Neutrophil (primary cell): Measurements from ENCODE around the gene LIMS2.

Source experiments
- H3K27ac ChIP-seq: fragments of 200-600 bp; sonication (generic); 2 replicates; pipeline ENCODE4 v1.5.1; 2016; ENCODE audit warnings: mild to moderate bottlenecking, moderate library complexity
- H3K27me3 ChIP-seq: fragments of 200-600 bp; sonication (generic); 2 replicates; pipeline ENCODE4 v1.6.0; 2016; ENCODE audit warnings: mild to moderate bottlenecking
- H3K36me3 ChIP-seq: fragments of 200-600 bp; sonication (generic); 2 replicates; pipeline ENCODE4 v1.5.1; 2017
- H3K4me1 ChIP-seq, 2 experiments: fragments of 200-600 bp in 1 of 2; sonication (generic) in 1 of 2; 1 replicate in 1 of 2; 2 replicates in 1 of 2; pipeline versions ENCODE4 v1.5.1 to v1.6.1; 2013 to 2016; ENCODE audit warnings: low read depth in 1 of 2, low read length in 1 of 2, mild to moderate bottlenecking in 1 of 2, moderate library complexity in 1 of 2; ENCODE audit not compliant: control insufficient read depth in 1 of 2, insufficient read depth in 1 of 2
- H3K4me3 ChIP-seq, 2 experiments: fragments of 200-600 bp in 1 of 2; sonication (generic) in 1 of 2; 1 replicate in 1 of 2; 2 replicates in 1 of 2; pipeline ENCODE4 v1.5.1; 2013 to 2016; ENCODE audit warnings: low read depth in 1 of 2, low read length in 1 of 2, mild to moderate bottlenecking in 1 of 2, moderate library complexity in 1 of 2
- H3K9me3 ChIP-seq: fragments of 200-600 bp; sonication (generic); 2 replicates; pipeline ENCODE4 v1.5.1; 2016
- TF ChIP-seq, protein P1 (sequence below): fragments of 200-600 bp; sonication (generic); IDR thresholded peaks from 2 replicates; pipeline ENCODE4 v1.5.1; 2016; ENCODE audit warnings: antibody characterized with exemption

Gene LIMS2

DNA sequence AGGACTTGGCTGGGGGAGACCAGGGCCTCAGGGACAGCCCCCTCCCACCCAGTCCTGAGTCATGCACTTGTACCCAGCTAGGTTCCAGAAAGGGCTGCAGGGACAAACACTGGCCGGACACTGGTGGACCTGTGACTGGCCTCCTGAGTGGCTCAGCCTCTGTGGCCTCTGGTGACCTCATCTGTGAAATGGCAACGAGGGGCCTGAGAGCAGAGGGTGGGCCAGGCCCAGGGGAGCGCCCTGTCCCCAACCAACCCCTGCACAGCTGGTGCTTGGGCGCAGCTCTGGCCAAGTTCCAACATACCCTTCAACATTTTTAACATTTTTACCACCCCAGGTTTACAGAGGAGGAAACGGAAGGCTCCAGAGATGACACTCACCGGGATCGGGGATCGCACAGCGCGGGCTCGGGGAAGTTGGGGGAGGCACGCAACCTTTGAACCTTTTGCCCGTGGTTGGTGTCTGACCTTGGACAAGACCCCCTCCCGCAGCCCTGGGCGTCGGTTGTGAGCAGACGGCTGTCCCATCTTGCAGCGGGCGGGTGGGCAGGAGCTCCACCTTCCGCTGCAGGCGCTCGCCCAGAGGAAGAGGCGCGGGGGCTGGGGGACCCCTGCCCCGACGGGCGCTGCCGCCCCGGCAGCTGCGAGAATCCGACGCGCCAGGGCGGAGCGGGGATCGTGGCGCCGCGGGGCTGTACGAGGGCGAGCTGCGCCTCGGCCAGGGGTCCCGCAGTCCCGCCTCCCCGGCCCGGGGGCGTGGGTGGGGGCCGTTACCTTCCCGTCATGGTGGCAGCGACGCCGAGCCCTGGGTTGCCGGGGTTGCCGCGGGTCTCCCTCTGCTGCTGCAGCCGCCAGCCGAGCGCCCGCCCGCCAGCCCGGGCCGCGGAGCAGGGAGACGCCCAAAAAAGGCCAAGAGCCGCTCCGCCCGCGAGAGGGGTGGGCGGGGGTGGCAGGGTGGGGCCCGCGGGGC is 805 bp downstream of the LIMS2 start:
- peaks cover 100% of the 10 kb centered on the region for H3K27me3 ChIP-seq
- peaks cover 0 to 10% of the 10 kb centered on the region in 2 experiments for H3K4me1 ChIP-seq
- no peaks in the 10 kb centered on the region for H3K9me3 ChIP-seq
- TF ChIP-seq, protein P1, sequence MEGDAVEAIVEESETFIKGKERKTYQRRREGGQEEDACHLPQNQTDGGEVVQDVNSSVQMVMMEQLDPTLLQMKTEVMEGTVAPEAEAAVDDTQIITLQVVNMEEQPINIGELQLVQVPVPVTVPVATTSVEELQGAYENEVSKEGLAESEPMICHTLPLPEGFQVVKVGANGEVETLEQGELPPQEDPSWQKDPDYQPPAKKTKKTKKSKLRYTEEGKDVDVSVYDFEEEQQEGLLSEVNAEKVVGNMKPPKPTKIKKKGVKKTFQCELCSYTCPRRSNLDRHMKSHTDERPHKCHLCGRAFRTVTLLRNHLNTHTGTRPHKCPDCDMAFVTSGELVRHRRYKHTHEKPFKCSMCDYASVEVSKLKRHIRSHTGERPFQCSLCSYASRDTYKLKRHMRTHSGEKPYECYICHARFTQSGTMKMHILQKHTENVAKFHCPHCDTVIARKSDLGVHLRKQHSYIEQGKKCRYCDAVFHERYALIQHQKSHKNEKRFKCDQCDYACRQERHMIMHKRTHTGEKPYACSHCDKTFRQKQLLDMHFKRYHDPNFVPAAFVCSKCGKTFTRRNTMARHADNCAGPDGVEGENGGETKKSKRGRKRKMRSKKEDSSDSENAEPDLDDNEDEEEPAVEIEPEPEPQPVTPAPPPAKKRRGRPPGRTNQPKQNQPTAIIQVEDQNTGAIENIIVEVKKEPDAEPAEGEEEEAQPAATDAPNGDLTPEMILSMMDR = no peak
- no peak overlapping the region for H3K4me3 ChIP-seq
- no peaks in the 10 kb centered on the region for H3K36me3 ChIP-seq
- H3K27ac ChIP-seq = no peak overlapping the region

DNA sequence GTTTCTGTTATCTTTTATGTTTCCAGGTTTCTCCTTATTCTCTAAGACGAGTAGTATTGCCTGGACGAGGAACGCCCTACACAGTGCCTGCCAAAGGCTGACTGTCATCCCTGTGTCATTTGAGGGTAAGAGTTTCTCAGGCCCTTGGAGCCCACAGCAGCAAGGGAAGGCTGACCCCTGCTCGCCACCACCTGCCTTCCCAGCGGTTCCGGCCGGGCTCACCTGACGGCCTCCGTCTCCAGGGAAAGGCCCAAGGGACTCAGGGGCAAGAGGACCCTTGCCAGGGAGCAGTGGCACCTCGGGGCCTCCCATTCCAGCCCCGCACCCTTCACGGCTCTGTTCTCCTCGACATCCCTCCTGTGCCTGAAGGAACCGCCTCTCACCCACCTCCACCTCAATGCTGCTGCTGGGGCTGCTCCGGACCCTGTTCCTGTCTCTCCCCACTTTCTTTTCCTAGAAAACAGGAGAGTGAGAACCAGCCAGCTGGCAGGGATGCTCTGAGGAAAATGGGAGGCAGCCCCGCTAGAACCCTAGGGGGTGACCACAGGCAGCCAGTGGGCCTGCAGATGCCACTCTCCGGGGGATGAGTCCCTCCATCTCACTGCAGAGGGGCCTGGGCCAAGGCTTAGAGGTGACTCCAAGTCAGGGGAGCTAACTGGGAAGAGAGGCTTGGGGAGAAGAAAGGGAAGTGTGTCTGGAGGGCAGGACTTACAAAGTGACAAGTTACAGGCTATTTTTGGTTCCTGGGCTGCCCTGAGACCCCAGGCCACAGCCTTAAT is 1.9 kb downstream of the LIMS2 start:
- H3K36me3 ChIP-seq = no peaks in the 10 kb centered on the region
- peaks cover 100% of the 10 kb centered on the region for H3K27me3 ChIP-seq
- H3K4me1 ChIP-seq = peaks cover 0 to 10% of the 10 kb centered on the region in 2 experiments
- H3K4me3 ChIP-seq = no peak overlapping the region
- no peaks in the 10 kb centered on the region for H3K9me3 ChIP-seq
- no peak overlapping the region for H3K27ac ChIP-seq
- TF ChIP-seq, protein P1 = no peak

DNA sequence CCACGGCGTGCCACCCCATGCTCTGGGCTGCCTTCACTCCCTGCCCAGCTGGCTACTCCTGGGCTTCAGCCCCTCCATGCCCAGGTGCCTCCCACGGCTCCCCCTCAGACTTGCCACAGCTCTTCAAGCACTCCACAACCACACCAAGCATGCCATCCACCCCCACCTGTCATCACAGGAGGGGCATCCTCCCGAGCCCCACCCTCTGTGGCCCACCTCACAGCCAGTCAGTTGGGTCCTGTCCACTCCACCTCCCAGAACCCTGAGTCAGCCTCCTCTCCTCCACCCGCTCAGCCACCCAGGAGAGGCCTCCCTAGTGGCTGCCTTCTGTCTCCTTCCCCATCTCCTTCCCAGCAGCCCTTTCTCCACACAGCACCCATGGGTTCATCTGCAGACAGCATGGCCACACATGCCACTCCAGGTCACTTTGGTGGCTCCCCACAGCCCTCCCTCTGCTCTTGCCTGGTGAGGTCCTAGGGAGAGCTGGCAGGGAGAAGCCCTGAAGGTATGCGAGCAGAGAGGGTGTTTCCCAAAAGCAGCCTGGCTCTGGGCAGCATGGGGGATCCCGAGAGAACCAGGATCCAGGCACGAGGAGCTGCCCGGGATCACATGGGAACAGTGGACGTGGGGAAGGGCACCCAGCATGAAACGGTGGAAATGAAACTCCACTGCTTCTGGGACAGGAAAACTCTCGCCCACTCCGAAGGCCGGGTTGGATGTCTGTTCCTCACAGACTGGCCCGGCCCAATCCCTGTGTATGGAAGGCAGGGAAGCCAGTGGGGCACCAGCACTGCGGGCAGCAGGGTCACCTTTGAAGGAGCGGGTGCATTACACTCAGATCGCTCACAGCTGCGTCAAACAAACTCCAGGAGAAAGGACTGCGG is 2.7 kb downstream of the LIMS2 start:
- Histone ChIP-seq H3K9me3 (no peaks in the 10 kb centered on the region), H3K4me3 (no peak overlapping the region), H3K27ac (no peak overlapping the region), H3K27me3 (peaks cover 100% of the 10 kb centered on the region), H3K36me3 (no peaks in the 10 kb centered on the region), H3K4me1 (peaks cover 0 to 10% of the 10 kb centered on the region in 2 experiments)
- TF ChIP-seq, protein P1 = no peak

DNA sequence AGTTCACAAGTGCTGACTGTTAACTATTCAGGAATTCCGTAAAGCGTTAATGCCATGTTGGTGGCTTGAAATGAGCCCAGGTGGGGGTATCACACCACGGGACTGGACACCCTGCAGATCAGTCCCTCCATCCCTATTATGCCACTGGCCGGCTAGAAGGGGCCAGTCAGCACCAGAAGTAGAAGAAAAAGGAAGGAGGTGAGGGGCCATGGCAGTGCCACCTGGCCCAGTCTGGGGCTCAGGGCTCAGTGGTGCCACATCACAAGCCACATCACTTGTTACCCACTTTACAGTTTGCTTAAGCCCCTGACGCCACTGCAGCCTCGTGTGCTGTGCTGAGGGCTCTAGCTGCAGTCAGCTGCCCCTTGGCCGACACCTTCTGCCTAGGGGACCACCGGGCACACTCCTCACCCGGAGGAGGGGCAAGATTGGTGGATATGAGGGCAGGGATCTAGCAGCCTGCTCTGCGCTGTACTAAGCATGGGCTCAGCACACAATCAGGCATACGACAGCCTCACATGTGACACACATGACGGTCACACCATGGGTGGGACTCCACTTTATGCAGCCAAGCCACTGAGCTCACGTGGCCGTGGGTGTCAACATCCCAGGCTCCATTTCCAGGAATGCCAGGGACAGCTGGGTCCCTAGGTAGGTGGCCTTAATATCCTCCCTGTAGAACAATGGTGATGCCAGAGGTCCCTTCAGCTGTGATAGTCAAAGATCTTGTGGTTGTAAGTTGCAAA is 3.6 kb downstream of the LIMS2 start:
- Histone ChIP-seq H3K36me3 (no peaks in the 10 kb centered on the region), H3K4me1 (peaks cover 0 to 10% of the 10 kb centered on the region in 2 experiments), H3K9me3 (no peaks in the 10 kb centered on the region), H3K27ac (no peak overlapping the region), H3K27me3 (peaks cover 100% of the 10 kb centered on the region), H3K4me3 (no peak overlapping the region)
- TF ChIP-seq, protein P1 = no peak

DNA sequence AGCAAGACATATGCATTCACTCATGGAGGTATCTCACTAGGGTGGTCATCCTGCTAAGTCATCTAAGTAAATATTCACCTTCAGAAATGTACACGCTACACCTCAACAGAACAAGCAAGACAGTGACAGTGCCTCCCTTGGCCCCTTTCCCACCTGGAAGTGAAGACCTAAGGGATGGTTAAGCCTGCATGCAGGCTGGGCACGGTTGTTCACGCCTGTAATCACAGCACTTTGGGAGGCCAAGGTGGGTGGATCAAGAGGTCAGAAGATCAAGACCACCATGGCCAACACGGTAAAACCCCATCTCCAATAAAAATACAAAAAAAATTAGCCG is 4.4 kb downstream of the LIMS2 start:
- no peak overlapping the region for H3K4me3 ChIP-seq
- H3K9me3 ChIP-seq = no peaks in the 10 kb centered on the region
- no peaks in the 10 kb centered on the region for H3K36me3 ChIP-seq
- peaks cover 100% of the 10 kb centered on the region for H3K27me3 ChIP-seq
- peaks cover 0 to 10% of the 10 kb centered on the region in 2 experiments for H3K4me1 ChIP-seq
- TF ChIP-seq, protein P1 = no peak
- no peak overlapping the region for H3K27ac ChIP-seq
